Peyer's patch (tissue), 4 donors: ENCODE measurements around the gene MECP2. TPM values are rescaled to one million over a fixed set of nuclear protein-coding genes. Genes with fewer than 3 reads are reported as not detected.

Source experiments
- DNase-seq, 3 donors: peaks; one replicate each; pipeline ENCODE4 v3.0.0-alpha.2; 2017 to 2019
- H3K27ac ChIP-seq, 4 donors: fragments of 200-600 bp; sonication (generic); one replicate each; pipeline ENCODE4 v1.5.1; 2016 to 2019
- H3K27me3 ChIP-seq, 2 donors: fragments of 200-600 bp; sonication (generic); one replicate each; pipeline ENCODE4 v1.5.1; 2019
- H3K36me3 ChIP-seq, 3 donors: fragments of 200-600 bp; sonication (generic); one replicate each; pipeline ENCODE4 v1.5.1; 2016 to 2019
- H3K4me1 ChIP-seq, 4 donors: fragments of 200-600 bp; sonication (generic); one replicate each; pipeline ENCODE4 v1.5.1; 2016 to 2019
- H3K4me3 ChIP-seq, 4 donors: fragments of 200-600 bp; sonication (generic); 1 replicate in 3 of 4; 2 replicates in 1 of 4; pipeline ENCODE4 v1.5.1; 2016 to 2019; ENCODE audit warnings: mild to moderate bottlenecking in 1 of 4
- H3K9me3 ChIP-seq, 4 donors: fragments of 200-600 bp; sonication (generic); one replicate each; pipeline ENCODE4 v1.5.1; 2016 to 2019; ENCODE audit warnings: mild to moderate bottlenecking in 1 of 4
- POLR2A ChIP-seq, 2 donors: fragments of 450-650 bp; IDR thresholded peaks; one replicate each; pipeline ENCODE4 v1.5.1; 2017; ENCODE audit warnings: antibody characterized with exemption in 2 of 2, mild to moderate bottlenecking in 2 of 2, moderate library complexity in 2 of 2
- total RNA-seq, 4 donors: library from RNA; depleted of rRNA; stranded (reverse); fragments of >200 nt; gene quantifications; one replicate each; pipeline ENCODE4 v1.1.0, GENCODE V29; 2016
- TF ChIP-seq, protein P1 (sequence below), 6 experiments: fragments of 450-650 bp in 4 of 6; fragments of 200-600 bp in 2 of 6; sonication (generic) in 1 of 6; IDR thresholded peaks; one replicate each; pipeline ENCODE4 v1.5.1; 2017 to 2019; ENCODE audit warnings: antibody characterized with exemption in 6 of 6, mild to moderate bottlenecking in 3 of 6, moderate library complexity in 1 of 6

The MECP2 gene
- total RNA-seq, 4 donors from 2014 or later = 39.8 to 147 (median 55.4) TPM

DNA sequence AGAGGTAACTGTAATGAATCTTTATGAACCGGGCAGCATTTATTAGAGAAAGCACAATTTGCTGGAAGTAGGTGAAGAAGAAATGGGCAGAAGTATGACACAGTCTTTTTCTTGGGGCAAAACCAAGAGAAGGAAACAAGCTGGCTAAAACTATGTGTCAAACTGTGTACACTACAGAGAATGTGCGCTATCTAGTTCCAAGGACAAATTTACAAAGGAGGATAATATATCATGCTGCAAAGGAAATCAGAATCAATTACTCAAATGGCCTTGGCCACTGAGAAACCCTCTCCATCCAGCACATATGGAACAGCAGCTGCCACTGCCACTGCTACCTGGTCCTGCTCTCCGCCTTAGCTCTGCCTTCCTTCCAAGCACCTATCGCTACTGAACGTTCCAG is 17.1 kb upstream of the MECP2 start:
- Histone ChIP-seq H3K27ac (no peak overlapping the region), H3K27me3 (no peaks in the 10 kb centered on the region), H3K9me3 (no peaks in the 10 kb centered on the region), H3K4me1 (no peaks in the 10 kb centered on the region), H3K36me3 (no peaks in the 10 kb centered on the region), H3K4me3 (no peak overlapping the region)
- TF ChIP-seq, protein P1, sequence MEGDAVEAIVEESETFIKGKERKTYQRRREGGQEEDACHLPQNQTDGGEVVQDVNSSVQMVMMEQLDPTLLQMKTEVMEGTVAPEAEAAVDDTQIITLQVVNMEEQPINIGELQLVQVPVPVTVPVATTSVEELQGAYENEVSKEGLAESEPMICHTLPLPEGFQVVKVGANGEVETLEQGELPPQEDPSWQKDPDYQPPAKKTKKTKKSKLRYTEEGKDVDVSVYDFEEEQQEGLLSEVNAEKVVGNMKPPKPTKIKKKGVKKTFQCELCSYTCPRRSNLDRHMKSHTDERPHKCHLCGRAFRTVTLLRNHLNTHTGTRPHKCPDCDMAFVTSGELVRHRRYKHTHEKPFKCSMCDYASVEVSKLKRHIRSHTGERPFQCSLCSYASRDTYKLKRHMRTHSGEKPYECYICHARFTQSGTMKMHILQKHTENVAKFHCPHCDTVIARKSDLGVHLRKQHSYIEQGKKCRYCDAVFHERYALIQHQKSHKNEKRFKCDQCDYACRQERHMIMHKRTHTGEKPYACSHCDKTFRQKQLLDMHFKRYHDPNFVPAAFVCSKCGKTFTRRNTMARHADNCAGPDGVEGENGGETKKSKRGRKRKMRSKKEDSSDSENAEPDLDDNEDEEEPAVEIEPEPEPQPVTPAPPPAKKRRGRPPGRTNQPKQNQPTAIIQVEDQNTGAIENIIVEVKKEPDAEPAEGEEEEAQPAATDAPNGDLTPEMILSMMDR (IDR thresholded peaks at IDR 0.05) = no peak
- TF ChIP-seq POLR2A (IDR thresholded peaks at IDR 0.05) = no peak
- DNase-seq = no peak

DNA sequence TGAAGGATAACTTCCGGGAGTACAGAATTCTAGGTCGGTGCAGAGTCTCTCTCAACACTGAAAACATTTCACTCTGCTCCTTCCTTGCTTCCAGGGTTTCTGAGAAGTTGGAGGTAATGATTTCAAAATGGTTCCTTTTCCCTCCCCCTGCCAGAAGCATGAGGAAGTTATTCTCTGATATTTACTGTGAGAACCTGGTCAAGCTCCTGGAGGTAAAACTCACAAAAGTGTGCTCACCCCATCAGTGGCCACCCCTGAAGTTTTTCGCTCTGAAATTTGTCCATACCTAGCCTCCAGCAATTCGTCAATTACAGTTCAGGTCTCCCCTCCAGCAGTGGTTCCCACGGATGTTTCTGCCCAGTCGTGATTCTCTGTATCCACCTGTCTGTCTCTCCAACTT is 16.2 kb upstream of the MECP2 start:
- TF ChIP-seq POLR2A (IDR thresholded peaks at IDR 0.05) = no peak
- TF ChIP-seq, protein P1 (IDR thresholded peaks at IDR 0.05) = no peak
- DNase-seq = no peak
- no peaks in the 10 kb centered on the region for H3K27me3 ChIP-seq
- no peak overlapping the region for H3K4me3 ChIP-seq
- no peak overlapping the region for H3K27ac ChIP-seq
- no peaks in the 10 kb centered on the region for H3K9me3 ChIP-seq
- H3K4me1 ChIP-seq = no peaks in the 10 kb centered on the region
- H3K36me3 ChIP-seq = no peaks in the 10 kb centered on the region

DNA sequence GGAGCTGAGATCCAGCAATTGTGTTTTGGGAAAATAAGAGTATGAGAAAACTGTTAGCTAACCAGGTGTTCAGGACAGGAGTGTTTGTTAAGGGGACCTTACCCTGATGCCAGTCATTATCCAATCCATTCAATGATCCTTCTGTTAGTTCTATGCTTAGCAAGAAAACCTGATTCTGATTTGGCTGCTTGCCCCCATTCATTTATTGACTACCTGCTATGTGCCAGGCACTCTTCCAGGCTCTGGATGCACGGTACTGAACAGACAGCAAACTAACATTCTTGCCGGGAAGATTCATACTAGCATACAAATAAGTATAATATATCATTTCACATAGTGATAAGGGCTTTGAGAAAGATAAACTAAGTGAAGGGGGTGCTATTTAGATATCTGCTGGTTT is 1.0 kb upstream of the MECP2 start:
- Histone ChIP-seq H3K9me3 (no peaks in the 10 kb centered on the region), H3K4me3 (no peak overlapping the region), H3K4me1 (peaks cover 0 to 21% (median 0%) of the 10 kb centered on the region in 4 donors), H3K36me3 (no peaks in the 10 kb centered on the region), H3K27me3 (no peaks in the 10 kb centered on the region), H3K27ac (no peak overlapping the region)
- no peak for DNase-seq
- TF ChIP-seq, protein P1 (IDR thresholded peaks at IDR 0.05) = no peak

DNA sequence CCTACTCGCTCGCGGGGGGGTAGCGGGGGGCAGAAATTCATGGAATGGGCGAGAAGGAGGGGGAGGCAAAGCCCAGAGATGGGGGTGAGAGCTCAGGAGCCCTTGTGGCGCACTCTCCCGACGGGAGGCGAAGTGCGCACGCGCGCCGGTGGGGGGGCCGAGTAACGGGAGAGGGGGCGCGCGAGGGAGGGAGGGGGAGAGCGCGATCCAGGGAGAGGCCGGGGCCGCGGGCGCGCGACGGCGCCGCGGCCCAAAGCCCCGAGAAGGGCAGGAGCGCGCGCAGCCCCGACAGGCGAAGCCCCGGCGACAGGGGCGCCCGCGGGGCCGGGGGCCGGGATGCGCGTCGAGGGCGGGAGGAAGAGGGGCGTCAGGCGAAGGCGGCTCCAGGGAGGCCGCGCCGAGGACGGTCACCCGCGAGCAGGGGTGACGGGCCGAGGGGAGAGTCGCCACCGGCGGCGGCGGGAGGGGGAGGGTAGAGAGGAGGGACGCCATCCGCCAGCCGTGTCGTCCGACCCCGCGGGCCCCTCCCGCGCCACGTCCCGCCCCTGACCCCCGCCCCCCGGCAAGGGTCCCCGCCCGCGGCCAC is 421 bp downstream of the MECP2 start:
- Histone ChIP-seq H3K9me3 (no peaks in the 10 kb centered on the region), H3K4me3 (peak overlapping the region; percentile 71 to 94 (median 87)), H3K4me1 (peaks cover 0 to 21% (median 0%) of the 10 kb centered on the region in 4 donors), H3K27me3 (no peaks in the 10 kb centered on the region), H3K27ac (peak overlapping the region; percentile 95 to 99 (median 98)), H3K36me3 (no peaks in the 10 kb centered on the region)
- TF ChIP-seq, protein P1 (IDR thresholded peaks at IDR 0.05) = no peak
- peak; percentile 68 to 84 (median 70) for DNase-seq

DNA sequence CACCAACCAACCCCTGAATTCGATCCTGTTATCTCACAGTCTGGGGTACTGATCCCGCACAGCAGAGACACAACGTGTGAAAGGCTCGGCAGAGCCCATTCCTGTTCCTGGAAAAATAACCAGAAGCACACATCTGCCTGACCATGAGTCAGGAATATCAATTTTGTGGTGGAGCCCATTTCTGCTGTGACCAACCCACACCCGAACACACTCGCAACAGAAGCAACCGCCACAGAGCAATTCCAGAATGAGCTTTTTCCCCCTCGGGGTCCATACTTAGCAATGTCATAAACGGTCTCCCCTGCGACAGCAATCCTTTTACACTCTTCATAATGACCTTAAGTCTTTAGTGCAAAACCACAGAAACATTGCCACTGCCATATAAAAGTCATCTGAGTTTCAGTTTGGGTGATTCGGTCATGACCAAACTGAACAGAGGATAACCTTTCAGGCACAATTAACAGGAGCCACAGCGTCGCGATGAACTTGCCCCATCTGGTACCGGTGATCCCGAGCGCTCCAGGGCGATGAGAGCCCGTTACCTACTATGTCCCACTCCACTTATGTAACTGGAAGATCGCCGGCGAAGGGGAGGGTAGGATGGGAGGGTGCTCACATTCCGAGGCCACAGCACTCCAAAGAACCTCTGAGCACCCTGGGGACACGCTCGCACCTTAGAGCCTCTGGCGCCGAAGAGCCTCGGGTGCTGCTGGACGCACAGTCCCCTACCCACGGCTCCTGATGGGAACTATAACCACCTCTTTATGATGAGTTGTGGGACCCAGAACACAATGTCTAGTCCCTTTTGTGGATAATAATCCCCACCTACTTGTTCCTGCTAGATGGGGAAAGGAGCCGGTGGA is 1.1 kb downstream of the MECP2 start:
- Histone ChIP-seq H3K27me3 (no peaks in the 10 kb centered on the region), H3K4me1 (peaks cover 0 to 21% (median 0%) of the 10 kb centered on the region in 4 donors), H3K36me3 (no peaks in the 10 kb centered on the region), H3K9me3 (no peaks in the 10 kb centered on the region), H3K27ac (peak overlapping the region; percentile 95 to 99 (median 98)), H3K4me3 (peak overlapping the region; percentile 71 to 94 (median 87))
- DNase-seq = no peak
- no peak for TF ChIP-seq POLR2A (IDR thresholded peaks at IDR 0.05)
- TF ChIP-seq, protein P1 (IDR thresholded peaks at IDR 0.05) = no peak
